Activated CD4-positive, alpha-beta T cell treated with anti-CD3 and anti-CD28 coated beads for 24 hours (primary cell): ENCODE measurements around the gene PRR29.

Source experiments
- DNase-seq, 2 donors: peaks; one replicate each; pipeline ENCODE4 v3.0.0-alpha.2; 2020; ENCODE audit warnings: low read depth in 2 of 2

The PRR29 gene

GRCh38 chr17:63998050-63998720 lies at the start of gene PRR29:
Gene PRR29, plus strand, starts transcription at chr17:63998351. Its CDS starts 14 bp downstream, at chr17:63998365.
- DNase-seq, result peak; percentile 40 to 60

- DNase-seq, result no peak
Measured at GRCh38 chr17:63948521-63948920, 49.6 kb upstream of the PRR29 start.

GRCh38 chr17:63949576-63950250 lies 48.4 kb upstream of the PRR29 start:
- no peak for DNase-seq

GRCh38 chr17:63950940-63951907 lies 46.9 kb upstream of the PRR29 start:
- peak in 1 of 2 donors; percentile 19 for DNase-seq

- no peak for DNase-seq
Measured at GRCh38 chr17:63954402-63955063, 43.6 kb upstream of the PRR29 start.

GRCh38 chr17:63955232-63955631 lies 42.9 kb upstream of the PRR29 start:
- DNase-seq, result no peak

GRCh38 chr17:63955791-63956190 lies 42.4 kb upstream of the PRR29 start:
- DNase-seq, result no peak

- DNase-seq, result no peak
Measured at GRCh38 chr17:63956296-63956920, 41.7 kb upstream of the PRR29 start.

- DNase-seq, result no peak
Measured at GRCh38 chr17:63960006-63960405, 38.1 kb upstream of the PRR29 start.

- DNase-seq, result no peak
Measured at GRCh38 chr17:63960430-63960829, 37.7 kb upstream of the PRR29 start.

- peak; percentile 19 to 41 for DNase-seq
Measured at GRCh38 chr17:63961355-63962212, 36.6 kb upstream of the PRR29 start.

GRCh38 chr17:63962298-63962744 lies 35.8 kb upstream of the PRR29 start:
- DNase-seq, result no peak

- DNase-seq, result no peak
Measured at GRCh38 chr17:63963123-63963522, 35.0 kb upstream of the PRR29 start.

- no peak for DNase-seq
Measured at GRCh38 chr17:63966646-63967264, 31.4 kb upstream of the PRR29 start.

- no peak for DNase-seq
Measured at GRCh38 chr17:63967953-63968352, 30.2 kb upstream of the PRR29 start.

GRCh38 chr17:63969278-63969677 lies 28.9 kb upstream of the PRR29 start:
- no peak for DNase-seq

GRCh38 chr17:63972796-63973195 lies 25.4 kb upstream of the PRR29 start, which contains the start of gene SCN4A:
Gene SCN4A, minus strand, starts transcription at chr17:63972918. Its CDS starts 77 bp downstream, at chr17:63972841.
- no peak for DNase-seq

GRCh38 chr17:63973247-63973646 lies 24.9 kb upstream of the PRR29 start:
- no peak for DNase-seq

- DNase-seq, result no peak
Measured at GRCh38 chr17:63973930-63974593, 24.1 kb upstream of the PRR29 start.
